HG03135 (cell line): ENCODE data around the gene MTUS2.

Experiments
- ATAC-seq: cut with Tn5 transposase; IDR thresholded peaks from one replicate; pipeline ENCODE4 v1.9.1; 2021; ENCODE audit warnings: mild to moderate bottlenecking, moderate library complexity; ENCODE audit not compliant: unreplicated experiment

MTUS2 gene

GRCh38 chr13:29537736-29538651 is 717.9 kb downstream of the MTUS2 start:
- ATAC-seq = no peak

GRCh38 chr13:29538652-29539040 is 718.5 kb downstream of the MTUS2 start:
- no peak for ATAC-seq

- ATAC-seq = no peak
Observed at GRCh38 chr13:29539856-29540255, 719.7 kb downstream of the MTUS2 start.

DNA sequence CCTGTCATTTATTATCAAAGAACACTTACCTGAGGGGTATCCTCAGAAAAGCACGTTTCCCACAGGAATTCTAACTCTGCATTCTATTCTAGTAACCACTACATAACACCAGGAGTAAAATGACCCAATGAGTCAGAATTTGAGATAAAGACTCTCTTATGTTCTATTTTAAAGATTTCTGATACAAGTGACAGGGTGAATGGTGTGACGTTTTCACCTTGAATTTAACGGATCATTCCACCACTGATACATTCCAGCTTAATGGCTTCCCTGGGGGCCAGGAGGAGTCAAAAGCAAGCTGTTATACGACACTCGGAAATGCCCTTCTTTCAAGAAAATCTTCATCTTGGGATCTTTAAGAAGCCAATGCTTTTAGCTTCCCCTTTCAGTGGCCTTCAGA is 720.2 kb downstream of the MTUS2 start:
- no peak for ATAC-seq

DNA sequence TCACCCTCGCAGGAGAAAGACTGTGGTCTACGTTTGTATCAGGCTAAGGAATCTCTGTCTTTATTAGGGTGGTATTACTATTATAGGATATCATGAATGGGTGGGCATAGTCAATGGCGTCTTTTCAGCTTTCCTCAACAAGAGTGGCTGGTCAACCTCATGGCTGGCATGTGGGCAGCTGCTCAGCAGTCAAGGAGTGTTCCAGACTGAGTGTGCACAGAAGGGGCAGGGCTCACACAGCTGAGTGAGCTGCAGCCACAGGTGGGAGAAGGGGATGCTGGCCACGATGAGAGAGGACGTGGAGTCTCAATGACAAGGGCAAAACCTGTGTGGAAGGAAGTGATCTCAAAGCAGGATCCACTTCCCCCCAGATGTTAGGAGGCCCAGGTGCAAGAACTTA is 720.7 kb downstream of the MTUS2 start:
- no peak for ATAC-seq

DNA sequence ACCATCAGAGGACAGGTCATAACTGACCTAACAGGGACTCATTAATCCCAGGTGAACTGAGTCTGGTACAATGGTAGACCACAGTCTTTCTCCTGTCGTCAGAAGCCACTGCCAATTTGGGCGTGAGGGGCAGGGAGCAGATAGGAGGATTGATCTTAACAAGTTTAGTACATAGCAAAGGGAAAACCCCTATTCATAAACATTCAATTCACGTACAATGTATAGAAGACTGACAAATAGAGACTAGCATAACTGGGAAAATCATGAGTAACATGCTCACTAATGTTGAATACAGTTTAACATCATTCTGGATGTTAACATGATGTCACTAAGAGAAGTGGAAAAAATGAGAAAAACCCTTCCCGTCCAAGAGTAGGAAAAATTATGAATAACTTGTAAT is 721.3 kb downstream of the MTUS2 start:
- ATAC-seq = no peak

- ATAC-seq = no peak
Observed at GRCh38 chr13:29542381-29542780, 722.2 kb downstream of the MTUS2 start.

DNA sequence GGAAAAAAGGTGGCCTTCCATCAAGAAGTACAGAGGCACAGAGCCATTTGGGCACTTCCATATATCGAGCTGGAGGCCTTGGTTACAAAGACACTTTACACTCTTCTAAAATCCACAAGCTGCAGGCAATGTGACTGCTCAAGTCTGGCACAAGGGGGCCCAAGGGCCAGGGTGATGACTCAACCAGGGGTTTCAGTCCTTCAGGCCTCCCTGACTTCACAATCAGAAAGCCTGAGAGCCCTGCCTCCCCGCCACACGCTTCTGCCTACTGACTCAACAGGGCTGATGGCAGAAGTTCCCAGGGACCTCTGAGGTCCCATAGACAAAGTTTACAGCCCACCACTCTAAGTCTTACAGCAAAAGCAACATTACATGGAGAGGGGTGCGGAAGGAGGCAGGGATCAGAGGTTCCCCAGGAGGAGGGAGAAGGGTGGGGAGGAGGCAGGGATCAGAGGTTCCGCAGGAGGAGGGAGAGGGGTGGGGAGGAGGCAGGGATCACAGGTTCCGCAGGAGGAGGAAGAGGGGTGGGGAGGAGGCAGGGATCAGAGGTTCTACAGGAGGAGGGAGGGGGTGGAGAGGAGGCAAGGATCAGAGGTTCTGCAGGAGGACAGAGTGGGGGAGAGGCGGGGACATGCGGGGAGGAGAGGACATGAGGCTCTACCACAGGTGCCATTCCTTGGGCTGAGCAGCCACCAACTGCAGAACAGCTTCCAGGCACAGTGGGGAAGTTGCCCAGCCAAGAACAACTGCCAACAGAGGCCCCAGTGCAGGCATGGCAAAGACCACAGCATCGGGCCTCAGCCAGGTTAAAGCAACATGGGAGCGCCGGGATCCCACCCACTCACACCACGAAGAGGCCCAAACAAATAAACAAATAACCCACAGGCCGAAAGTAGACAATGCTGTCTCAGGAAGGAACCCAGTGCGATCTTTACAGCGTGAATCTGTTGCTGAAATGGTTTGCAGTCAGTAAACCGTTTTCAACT is 723.4 kb downstream of the MTUS2 start:
- peak; percentile 99 for ATAC-seq

DNA sequence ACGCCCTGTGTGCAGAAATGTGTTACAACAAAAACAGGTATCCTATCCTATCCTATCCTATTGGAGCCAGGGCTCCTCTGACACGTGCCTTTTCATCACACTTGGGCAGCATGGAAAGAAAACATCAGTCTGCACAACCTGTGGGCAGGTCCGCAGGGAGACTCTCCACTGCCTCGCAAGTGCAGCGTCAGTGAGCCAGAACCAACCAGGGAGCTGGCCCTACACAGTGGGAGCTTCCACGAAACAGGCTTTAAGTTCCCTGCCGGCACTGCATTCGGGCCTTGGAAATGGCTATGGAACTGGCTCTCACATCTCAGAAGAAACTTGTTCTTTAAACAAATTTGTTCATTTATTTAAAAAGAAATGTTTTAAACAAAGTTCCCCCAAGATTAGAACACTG is 725.8 kb downstream of the MTUS2 start:
- ATAC-seq = no peak

DNA sequence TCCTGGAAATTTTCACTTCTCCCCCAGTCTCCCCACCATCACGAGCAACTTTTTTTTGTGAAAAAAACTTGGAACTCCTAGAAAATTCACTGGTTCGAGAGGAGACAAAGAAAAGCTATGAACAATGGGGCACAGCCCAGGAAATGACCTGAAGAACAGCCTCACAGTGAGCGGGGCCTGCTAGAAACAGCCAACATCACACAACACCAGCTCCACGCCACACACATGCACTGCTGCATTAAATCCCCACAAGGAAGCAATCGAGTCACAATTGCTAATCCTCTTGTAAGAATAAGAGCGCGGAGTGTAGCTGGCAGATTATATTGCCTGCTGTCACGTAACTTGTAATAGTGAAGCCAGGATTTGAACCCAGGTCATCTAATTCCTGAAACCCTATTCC is 726.5 kb downstream of the MTUS2 start:
- ATAC-seq = no peak

DNA sequence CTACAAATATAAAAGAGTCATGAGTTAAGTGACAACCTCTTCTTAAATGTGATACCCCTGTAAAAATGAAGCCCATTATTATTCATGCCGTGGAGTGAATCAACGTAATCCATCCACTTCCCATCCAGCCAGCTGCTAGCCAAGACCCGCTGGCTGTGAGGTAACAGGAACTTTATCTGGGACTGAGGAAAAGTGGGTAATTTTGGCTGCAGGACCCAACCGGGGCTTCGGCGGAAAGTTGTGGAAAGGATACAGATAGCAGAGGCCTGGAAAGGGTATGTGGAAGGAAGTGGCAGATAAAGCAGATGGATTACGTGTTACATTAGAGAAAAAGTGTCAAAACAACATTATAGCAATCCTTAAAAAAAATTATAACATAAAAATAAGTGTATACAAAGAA is 727.0 kb downstream of the MTUS2 start:
- no peak for ATAC-seq

GRCh38 chr13:29548722-29549121 is 728.6 kb downstream of the MTUS2 start:
- no peak for ATAC-seq

- ATAC-seq = no peak
Observed at GRCh38 chr13:29550430-29550988, 730.4 kb downstream of the MTUS2 start.

- no peak for ATAC-seq
Observed at GRCh38 chr13:29551214-29551613, 731.1 kb downstream of the MTUS2 start.
